Naive thymus-derived CD4-positive, alpha-beta T cell (primary cell): ENCODE data around the gene ADAP1. TPM values are rescaled to one million over a fixed set of nuclear protein-coding genes. Genes with fewer than 3 reads are reported as not detected.

ENCODE experiments used
- ATAC-seq: fragments of 150-1000 bp; cut with Tn5 transposase; 2 replicates; pipeline ENCODE4 v1.10.0; 2021; ENCODE audit warnings: mild to moderate bottlenecking, moderate library complexity
- CTCF ChIA-PET: fragments of 350-600 bp; sonication (Branson Sonifier 250); formaldehyde crosslinking; loops from one replicate; lab custom pipeline; 2021; ENCODE audit warnings: antibody characterized with exemption; lab: Charles Lee
- POLR2A ChIA-PET: fragments of 350-600 bp; sonication (Branson Sonifier 250); formaldehyde crosslinking; loops from one replicate; lab custom pipeline; 2021; ENCODE audit warnings: antibody characterized with exemption, inconsistent platforms; lab: Charles Lee
- DNase-seq, 9 donors: peaks; one replicate each; pipeline versions ENCODE4 v3.0.0 to v3.0.0-alpha.2; 2020 to 2022; ENCODE audit warnings: mixed read lengths in 1 of 9
- H3K27ac ChIP-seq: one replicate; pipeline ENCODE4 v1.7.0; 2013; ENCODE audit warnings: mild to moderate bottlenecking, low read depth, low read length, moderate library complexity
- H3K27me3 ChIP-seq, 2 donors: one replicate each; pipeline ENCODE4 v1.7.0; 2013; ENCODE audit warnings: low read length in 2 of 2, mild to moderate bottlenecking in 2 of 2, moderate library complexity in 2 of 2; ENCODE audit not compliant: control insufficient read depth in 2 of 2, insufficient read depth in 2 of 2
- H3K36me3 ChIP-seq, 3 experiments: 1 replicate in 2 of 3; 2 replicates in 1 of 3; pipeline ENCODE4 v1.7.0; 2013; ENCODE audit warnings: low read length in 3 of 3, mild to moderate bottlenecking in 3 of 3, moderate library complexity in 1 of 3; ENCODE audit not compliant: insufficient read depth in 3 of 3, control insufficient read depth in 2 of 3
- H3K4me1 ChIP-seq, 2 donors: one replicate each; pipeline ENCODE4 v1.7.0; 2013; ENCODE audit warnings: low read length in 2 of 2, mild to moderate bottlenecking in 2 of 2, moderate library complexity in 1 of 2; ENCODE audit not compliant: control insufficient read depth in 2 of 2, insufficient read depth in 2 of 2
- H3K4me3 ChIP-seq: 2 replicates; pipeline ENCODE4 v1.7.0; 2013; ENCODE audit warnings: mild to moderate bottlenecking, low read length
- H3K9me3 ChIP-seq, 3 experiments: 1 replicate in 2 of 3; 2 replicates in 1 of 3; pipeline ENCODE4 v1.7.0; 2013; ENCODE audit warnings: low read length in 3 of 3; ENCODE audit not compliant: control insufficient read depth in 2 of 3
- H3K27ac Mint-ChIP-seq, 9 donors: one replicate each; pipeline ENCODE4 v1.8.0; 2020 to 2022; ENCODE audit warnings: mixed read lengths in 9 of 9, mild to moderate bottlenecking in 8 of 9, moderate library complexity in 5 of 9, inconsistent platforms in 2 of 9
- H3K27me3 Mint-ChIP-seq, 5 donors: one replicate each; pipeline ENCODE4 v1.8.0; 2021 to 2022; ENCODE audit warnings: mixed read lengths in 5 of 5, mild to moderate bottlenecking in 1 of 5
- H3K36me3 Mint-ChIP-seq, 5 donors: one replicate each; pipeline ENCODE4 v1.8.0; 2020 to 2022; ENCODE audit warnings: mixed read lengths in 5 of 5, mild to moderate bottlenecking in 3 of 5, inconsistent platforms in 1 of 5
- H3K4me1 Mint-ChIP-seq, 7 donors: one replicate each; pipeline ENCODE4 v1.8.0; 2020 to 2022; ENCODE audit warnings: mixed read lengths in 7 of 7, mild to moderate bottlenecking in 3 of 7, inconsistent platforms in 1 of 7
- H3K4me3 Mint-ChIP-seq, 10 donors: one replicate each; pipeline ENCODE4 v1.8.0; 2020 to 2022; ENCODE audit warnings: mild to moderate bottlenecking in 10 of 10, mixed read lengths in 10 of 10, moderate library complexity in 6 of 10, inconsistent platforms in 2 of 10
- H3K9me3 Mint-ChIP-seq, 11 donors: one replicate each; pipeline ENCODE4 v1.8.0; 2020 to 2022; ENCODE audit warnings: mixed read lengths in 11 of 11, mild to moderate bottlenecking in 4 of 11, inconsistent platforms in 1 of 11, moderate library complexity in 1 of 11
- intact Hi-C, 2 donors: fragments of 100-400 bp; cut with micrococcal nuclease; formaldehyde crosslinking; loops; one replicate each; pipeline ENCODE4 v1.15.1; 2023
- polyA plus RNA-seq, 2 donors: library from polyadenylated mRNA; unstranded; fragments of 300-500 nt; fragmentation: Illumina TruSeq; gene quantifications; one replicate each; pipeline ENCODE4 v1.2.3, GENCODE V29; 2021
- total RNA-seq, 6 experiments: library from RNA in 5 of 6; stranded (reverse) in 5 of 6; gene quantifications; 1 replicate in 5 of 6; 2 replicates in 1 of 6; pipeline ENCODE4 v1.2.3 and lab custom pipeline; 2021 to 2026

ADAP1 gene
- total and polyA plus RNA-seq, 7 experiments from 2014 or later, result 3.8 to 68.6 (median 8.7) TPM

DNA sequence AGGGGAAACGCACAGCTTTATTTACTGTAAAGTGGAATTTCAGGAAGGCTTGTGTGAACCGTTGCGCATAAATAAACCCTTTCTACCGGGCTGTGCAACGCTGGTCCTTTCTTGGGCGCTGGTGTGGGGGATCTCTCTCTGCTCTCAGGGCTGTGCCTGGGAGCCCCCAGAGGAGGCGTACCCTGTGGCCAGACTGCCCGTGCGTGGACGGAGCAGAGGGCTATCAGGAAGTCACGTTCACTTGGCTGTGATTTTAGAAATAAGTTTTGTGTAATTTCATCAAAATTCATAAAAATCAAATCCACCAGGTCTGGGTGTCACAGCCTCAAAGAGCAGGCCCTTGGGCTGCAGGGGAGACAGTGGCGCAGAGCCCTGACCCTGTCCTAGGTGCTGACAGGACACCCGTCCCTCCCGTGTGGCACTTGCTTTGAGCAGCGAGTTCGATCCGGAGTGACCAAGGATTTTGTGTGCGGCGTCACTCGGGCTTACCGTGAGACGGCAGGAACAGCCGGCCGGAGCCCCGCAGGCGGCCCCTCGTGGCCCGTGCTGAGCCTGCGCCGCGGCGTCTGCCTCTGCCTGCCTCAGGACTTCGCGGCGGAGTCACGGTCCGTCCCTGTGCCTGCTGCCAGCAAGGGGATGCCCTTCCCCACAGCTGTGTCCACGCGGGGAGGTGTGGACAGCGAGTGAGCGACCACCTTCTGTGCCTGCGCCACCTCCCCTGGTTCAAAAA, 58.0 kb downstream of the ADAP1 start:
- Mint-ChIP-seq H3K36me3 (peaks cover 5 to 35% (median 18%) of the 10 kb centered on the region in 5 donors), H3K27ac (peak overlapping the region in 1 of 9 donors; percentile 57), H3K4me1 (peaks cover 0 to 8% (median 0%) of the 10 kb centered on the region in 7 donors), H3K27me3 (no peaks in the 10 kb centered on the region), H3K4me3 (no peak overlapping the region), H3K9me3 (peaks cover 0 to 3% (median 0%) of the 10 kb centered on the region in 11 donors)
- Histone ChIP-seq H3K4me1 (no peaks in the 10 kb centered on the region), H3K27me3 (no peaks in the 10 kb centered on the region), H3K27ac (no peak overlapping the region), H3K9me3 (no peaks in the 10 kb centered on the region), H3K4me3 (no peak overlapping the region), H3K36me3 (peaks cover 0 to 80% (median 11%) of the 10 kb centered on the region in 3 experiments)
- ATAC-seq (no peak), DNase-seq (no peak)
- intact Hi-C loops, result no loop called here
- CTCF ChIA-PET, result no interaction called here
- POLR2A ChIA-PET, result interaction anchor here (0.7 kb wide), 1 partner anchor 36 kb away, joined by 3 read pairs; no protein-coding TSS in a partner anchor

DNA sequence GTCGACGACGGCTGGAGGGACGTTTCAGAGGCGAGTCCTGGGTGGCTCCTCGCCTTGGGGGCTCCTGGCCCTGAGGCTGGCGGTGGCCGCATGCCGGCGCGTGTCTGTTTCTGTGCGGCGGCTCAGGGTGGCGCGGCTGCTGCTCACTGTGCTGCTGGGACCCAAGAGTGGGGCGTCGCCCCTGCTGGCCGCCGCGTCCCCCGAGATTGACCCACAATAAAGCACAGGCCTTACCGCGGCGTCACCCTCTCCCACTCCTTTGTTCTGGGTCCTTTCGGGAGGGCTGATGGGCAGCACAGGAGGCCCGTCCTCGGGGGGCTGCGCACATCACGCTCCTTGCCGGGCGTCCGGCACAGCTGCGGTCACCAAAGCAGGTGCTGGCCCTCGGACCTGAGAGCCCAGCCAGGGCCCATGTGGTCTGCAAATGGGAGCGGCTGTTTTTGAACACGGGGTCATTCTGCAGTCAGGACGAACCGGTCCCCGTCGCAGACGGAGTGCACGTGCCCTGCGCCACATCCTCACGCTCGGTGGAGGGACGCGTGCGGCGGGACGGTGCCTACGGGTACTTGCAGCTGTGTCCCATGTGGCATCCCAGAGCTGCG, 58.9 kb downstream of the ADAP1 start:
- no peaks in the 10 kb centered on the region for H3K27me3 Mint-ChIP-seq
- no peak for ATAC-seq
- no peak overlapping the region for H3K4me3 Mint-ChIP-seq
- CTCF ChIA-PET, result no interaction called here
- H3K4me1 ChIP-seq, result no peaks in the 10 kb centered on the region
- no peak overlapping the region for H3K27ac ChIP-seq
- no peak overlapping the region for H3K27ac Mint-ChIP-seq
- H3K4me1 Mint-ChIP-seq, result peaks cover 0 to 8% (median 0%) of the 10 kb centered on the region in 7 donors
- DNase-seq, result no peak
- no peak overlapping the region for H3K4me3 ChIP-seq
- peaks cover 5 to 42% (median 21%) of the 10 kb centered on the region in 5 donors for H3K36me3 Mint-ChIP-seq
- peaks cover 0 to 3% (median 0%) of the 10 kb centered on the region in 11 donors for H3K9me3 Mint-ChIP-seq
- H3K36me3 ChIP-seq, result peaks cover 0 to 90% (median 11%) of the 10 kb centered on the region in 3 experiments
- intact Hi-C loops, result no loop called here
- POLR2A ChIA-PET, result interaction anchor here (0.7 kb wide), 1 partner anchor 37 kb away, joined by 3 read pairs; no protein-coding TSS in a partner anchor
- H3K27me3 ChIP-seq, result no peaks in the 10 kb centered on the region
- no peaks in the 10 kb centered on the region for H3K9me3 ChIP-seq

DNA sequence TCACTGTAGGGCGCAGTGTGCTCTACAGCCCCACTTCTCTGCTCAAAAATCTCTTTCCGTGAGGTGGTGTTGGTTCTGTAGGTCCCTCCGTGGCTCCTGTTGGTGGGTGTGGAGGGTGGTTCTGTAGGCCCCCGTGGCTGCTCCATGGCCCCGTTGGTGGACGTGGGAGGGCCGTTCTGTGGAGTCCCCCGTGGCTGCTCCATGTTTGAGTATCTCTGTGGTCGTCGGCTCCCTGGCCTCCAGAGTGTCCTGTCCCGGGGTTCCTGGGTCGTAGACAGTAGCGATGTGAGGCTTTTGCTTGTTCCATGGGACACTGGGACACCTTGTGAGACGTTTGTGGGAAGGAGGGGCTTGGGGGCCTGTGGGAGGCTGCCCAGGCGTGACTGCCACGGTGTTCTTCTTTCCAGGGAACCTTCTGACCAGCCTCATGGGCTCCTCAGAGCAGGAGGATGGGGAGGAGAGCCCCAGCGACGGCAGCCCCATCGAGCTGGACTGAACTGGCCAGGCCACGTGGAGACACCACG, 59.5 kb downstream of the ADAP1 start:
- Mint-ChIP-seq H3K4me3 (no peak overlapping the region), H3K27ac (no peak overlapping the region), H3K36me3 (peaks cover 5 to 44% (median 21%) of the 10 kb centered on the region in 5 donors), H3K9me3 (peaks cover 0 to 3% (median 0%) of the 10 kb centered on the region in 11 donors), H3K27me3 (no peaks in the 10 kb centered on the region), H3K4me1 (peaks cover 0 to 8% (median 0%) of the 10 kb centered on the region in 7 donors)
- ChIA-PET CTCF (interaction anchor here (0.8 kb wide), 1 partner anchor 11 kb away, joined by 3 read pairs; no protein-coding TSS in a partner anchor), POLR2A (no interaction called here)
- intact Hi-C loops, result no loop called here
- no peaks in the 10 kb centered on the region for H3K27me3 ChIP-seq
- no peak overlapping the region for H3K4me3 ChIP-seq
- H3K36me3 ChIP-seq, result peaks cover 0 to 93% (median 11%) of the 10 kb centered on the region in 3 experiments
- DNase-seq, result no peak
- no peaks in the 10 kb centered on the region for H3K9me3 ChIP-seq
- ATAC-seq, result no peak
- no peak overlapping the region for H3K27ac ChIP-seq
- H3K4me1 ChIP-seq, result no peaks in the 10 kb centered on the region

DNA sequence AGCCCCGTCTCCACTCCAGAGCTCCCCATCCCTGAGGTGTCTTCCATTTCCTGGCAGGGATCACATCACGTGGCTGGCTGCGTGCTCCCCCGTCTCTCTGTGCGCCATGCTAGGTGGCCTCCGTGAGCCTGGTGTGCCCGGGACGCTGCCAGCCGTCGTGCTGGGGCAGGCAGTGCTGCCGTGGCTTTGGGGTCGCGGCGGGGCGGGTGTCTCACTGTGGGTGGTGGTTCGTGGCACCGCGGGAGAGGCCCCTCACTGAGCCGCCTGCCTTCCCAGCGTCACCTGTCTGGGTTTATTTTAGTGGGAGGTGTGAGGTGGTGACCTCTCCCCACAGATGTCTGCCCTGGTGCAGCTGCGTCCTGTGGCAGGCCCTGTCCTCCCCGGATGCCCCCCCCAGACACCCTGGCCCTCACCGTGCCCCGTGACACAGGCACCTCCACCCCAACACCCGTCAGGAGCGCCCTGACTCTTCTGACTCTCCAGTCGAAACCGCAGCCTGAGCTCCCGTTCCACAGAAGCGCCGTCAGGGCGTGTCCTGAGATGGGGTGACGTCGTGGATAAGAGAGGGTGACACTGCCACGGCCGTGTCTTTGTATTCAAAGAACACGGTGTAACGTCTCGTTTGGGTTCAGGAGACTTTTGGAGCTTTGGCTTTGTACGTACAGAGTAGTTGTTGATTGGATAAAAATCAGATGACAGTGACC, 60.2 kb downstream of the ADAP1 start:
- H3K4me1 ChIP-seq, result no peaks in the 10 kb centered on the region
- H3K27me3 ChIP-seq, result no peaks in the 10 kb centered on the region
- DNase-seq (no peak), ATAC-seq (peak; percentile 9)
- H3K9me3 ChIP-seq, result no peaks in the 10 kb centered on the region
- Mint-ChIP-seq H3K36me3 (peaks cover 5 to 44% (median 21%) of the 10 kb centered on the region in 5 donors), H3K27me3 (no peaks in the 10 kb centered on the region), H3K4me3 (no peak overlapping the region), H3K9me3 (peaks cover 0 to 3% (median 0%) of the 10 kb centered on the region in 11 donors), H3K4me1 (peaks cover 0 to 8% (median 0%) of the 10 kb centered on the region in 7 donors), H3K27ac (no peak overlapping the region)
- H3K36me3 ChIP-seq, result peaks cover 0 to 89% (median 11%) of the 10 kb centered on the region in 3 experiments
- ChIA-PET POLR2A (interaction anchor here (0.5 kb wide), 1 partner anchor 222 kb away, joined by 3 read pairs; no protein-coding TSS in a partner anchor), CTCF (interaction anchor here (0.8 kb wide), 1 partner anchor 11 kb away, joined by 3 read pairs; no protein-coding TSS in a partner anchor)
- no peak overlapping the region for H3K27ac ChIP-seq
- no peak overlapping the region for H3K4me3 ChIP-seq
- intact Hi-C loops, result no loop called here

DNA sequence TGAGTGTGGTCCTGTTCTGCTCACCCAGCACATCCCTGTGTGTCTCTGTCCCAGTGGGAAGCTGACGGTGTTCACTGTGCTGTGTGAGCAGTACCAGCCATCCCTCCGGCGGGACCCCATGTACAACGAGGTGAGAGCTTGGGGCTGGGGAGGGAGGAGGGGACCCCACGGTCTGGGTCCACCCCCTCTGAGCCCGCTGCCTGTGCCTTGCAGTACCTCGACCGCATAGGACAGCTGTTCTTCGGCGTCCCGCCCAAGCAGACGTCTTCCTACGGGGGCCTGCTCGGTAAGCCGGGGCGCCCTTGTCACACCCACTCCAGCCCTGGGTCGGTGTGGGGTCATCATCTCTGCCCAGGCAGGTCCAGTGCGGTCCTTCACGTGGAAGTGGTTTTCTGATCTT, 60.8 kb downstream of the ADAP1 start:
- Histone ChIP-seq H3K4me1 (no peaks in the 10 kb centered on the region), H3K4me3 (no peak overlapping the region), H3K27me3 (no peaks in the 10 kb centered on the region), H3K36me3 (peaks cover 0 to 90% (median 11%) of the 10 kb centered on the region in 3 experiments), H3K27ac (no peak overlapping the region), H3K9me3 (no peaks in the 10 kb centered on the region)
- CTCF ChIA-PET, result no interaction called here
- Mint-ChIP-seq H3K4me1 (peaks cover 0 to 11% (median 0%) of the 10 kb centered on the region in 7 donors), H3K27me3 (no peaks in the 10 kb centered on the region), H3K4me3 (no peak overlapping the region), H3K9me3 (peaks cover 0 to 1% (median 0%) of the 10 kb centered on the region in 11 donors), H3K27ac (no peak overlapping the region), H3K36me3 (peaks cover 5 to 46% (median 22%) of the 10 kb centered on the region in 5 donors)
- intact Hi-C loops, result no loop called here
- no peak for ATAC-seq
- POLR2A ChIA-PET, result no interaction called here
- no peak for DNase-seq
